Lower leg skin (tissue), 3 donors: ENCODE results near the gene DOCK1.

Experiments
- POLR2A ChIP-seq, 2 donors: fragments of 450-650 bp; IDR thresholded peaks; one replicate each; pipeline ENCODE4 v1.6.1; 2016 to 2017; ENCODE audit warnings: antibody characterized with exemption in 2 of 2, mild to moderate bottlenecking in 1 of 2, moderate library complexity in 1 of 2
- TF ChIP-seq, protein P1 (sequence below), 3 donors: fragments of 450-650 bp; IDR thresholded peaks; one replicate each; pipeline ENCODE4 v1.5.1; 2016; ENCODE audit warnings: antibody characterized with exemption in 3 of 3, mild to moderate bottlenecking in 3 of 3, moderate library complexity in 2 of 3

DNA sequence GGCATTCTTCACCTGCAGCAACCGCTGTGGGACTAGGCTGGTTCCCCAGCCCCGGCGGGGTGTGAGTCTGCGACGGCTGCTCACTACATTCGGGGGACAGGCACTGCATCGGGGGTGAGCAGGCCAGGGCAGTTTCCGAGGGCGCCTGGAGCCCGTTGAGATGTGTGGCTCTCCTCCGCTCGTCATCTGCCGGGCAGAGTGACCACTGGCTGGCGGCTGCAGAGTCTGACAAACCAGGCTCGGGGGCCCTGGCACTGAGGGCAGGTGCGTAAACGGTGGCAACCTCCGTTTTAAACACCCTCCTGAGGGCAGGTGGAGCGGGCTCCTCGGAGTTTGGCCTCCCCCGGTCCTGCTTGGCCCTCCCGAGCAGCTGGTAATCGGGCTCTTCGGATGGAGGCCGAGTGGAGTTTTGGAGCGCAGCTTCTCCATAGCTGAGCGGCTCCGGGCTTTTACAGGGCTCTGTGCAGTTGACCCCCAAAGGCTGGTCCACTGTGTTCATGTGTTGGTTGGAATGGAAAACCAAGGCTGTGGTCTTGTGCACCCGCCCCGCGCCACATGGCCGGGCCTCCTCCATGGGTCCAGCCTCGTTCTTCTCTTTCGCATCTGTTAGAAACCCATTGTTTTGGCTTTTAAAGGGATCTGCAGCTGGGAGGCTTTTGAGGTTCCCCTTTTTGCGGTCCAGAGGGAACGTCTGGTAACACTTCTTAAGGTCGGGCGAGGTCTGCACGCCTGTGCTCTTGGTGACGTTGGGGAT lies 270.3 kb downstream of the DOCK1 start:
- TF ChIP-seq, protein P1, sequence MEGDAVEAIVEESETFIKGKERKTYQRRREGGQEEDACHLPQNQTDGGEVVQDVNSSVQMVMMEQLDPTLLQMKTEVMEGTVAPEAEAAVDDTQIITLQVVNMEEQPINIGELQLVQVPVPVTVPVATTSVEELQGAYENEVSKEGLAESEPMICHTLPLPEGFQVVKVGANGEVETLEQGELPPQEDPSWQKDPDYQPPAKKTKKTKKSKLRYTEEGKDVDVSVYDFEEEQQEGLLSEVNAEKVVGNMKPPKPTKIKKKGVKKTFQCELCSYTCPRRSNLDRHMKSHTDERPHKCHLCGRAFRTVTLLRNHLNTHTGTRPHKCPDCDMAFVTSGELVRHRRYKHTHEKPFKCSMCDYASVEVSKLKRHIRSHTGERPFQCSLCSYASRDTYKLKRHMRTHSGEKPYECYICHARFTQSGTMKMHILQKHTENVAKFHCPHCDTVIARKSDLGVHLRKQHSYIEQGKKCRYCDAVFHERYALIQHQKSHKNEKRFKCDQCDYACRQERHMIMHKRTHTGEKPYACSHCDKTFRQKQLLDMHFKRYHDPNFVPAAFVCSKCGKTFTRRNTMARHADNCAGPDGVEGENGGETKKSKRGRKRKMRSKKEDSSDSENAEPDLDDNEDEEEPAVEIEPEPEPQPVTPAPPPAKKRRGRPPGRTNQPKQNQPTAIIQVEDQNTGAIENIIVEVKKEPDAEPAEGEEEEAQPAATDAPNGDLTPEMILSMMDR (IDR thresholded peaks at IDR 0.05): no peak
- no peak for TF ChIP-seq POLR2A (IDR thresholded peaks at IDR 0.05)
